Measurements from ENCODE around the gene MCTP1.

- TF ChIP-seq CTCF (IDR thresholded peaks at IDR 0.05) = no peak
- TF ChIP-seq POLR2AphosphoS5 (IDR thresholded peaks at IDR 0.05) = no peak
- no peak for TF ChIP-seq POLR2A (IDR thresholded peaks at IDR 0.05)
- TF ChIP-seq EP300 (IDR thresholded peaks at IDR 0.05; ENCODE audit: low read depth) = no peak
Observed at GRCh38 chr5:94742852-94743251, 542.0 kb downstream of the MCTP1 start.

Data from transverse colon (tissue), 4 donors.